ENCODE measurements around the gene UMPS.

Gene UMPS

DNA sequence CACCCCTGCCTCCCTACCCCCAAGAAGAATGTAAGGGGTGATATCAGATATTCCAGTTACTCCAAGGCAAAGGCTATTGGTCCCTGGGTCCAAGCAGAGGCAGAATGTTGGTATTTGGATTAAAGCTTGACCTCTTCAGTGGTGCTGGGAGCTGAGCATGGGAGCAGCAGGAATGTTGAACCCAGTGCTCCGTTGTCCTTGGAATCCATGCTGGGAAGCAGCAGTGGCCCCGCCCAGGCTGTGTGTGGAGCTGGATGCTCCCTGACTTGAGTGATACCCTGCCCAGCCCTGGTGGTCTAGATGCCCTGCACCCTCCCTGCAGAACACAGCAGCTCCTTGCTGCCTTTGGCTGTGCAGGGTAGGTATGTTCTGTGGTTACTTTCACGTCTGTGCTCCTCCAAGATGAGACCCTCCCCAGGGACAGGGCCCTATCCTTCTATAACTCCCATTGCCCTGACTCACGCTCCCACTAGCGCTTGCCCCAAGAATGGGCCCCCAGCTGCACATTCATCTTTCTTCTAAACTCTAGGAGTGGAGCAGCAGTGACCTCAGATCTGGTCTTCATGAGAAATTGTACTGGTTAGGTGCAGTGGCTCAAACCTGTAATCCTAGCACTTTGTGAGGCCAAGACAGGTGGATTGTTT is 35.1 kb downstream of the UMPS start:
- Histone ChIP-seq H3K36me3 (ENCODE audit: low read depth) (peaks cover 24% of the 10 kb centered on the region), H3K4me3 (ENCODE audit: severe bottlenecking) (no peak overlapping the region), H3K27me3 (ENCODE audit: insufficient read depth, poor library complexity, severe bottlenecking) (no peaks in the 10 kb centered on the region), H3K9me3 (ENCODE audit: severe bottlenecking) (no peaks in the 10 kb centered on the region), H3K27ac (ENCODE audit: poor library complexity, severe bottlenecking) (no peak overlapping the region), H3K4me1 (ENCODE audit: insufficient read depth, poor library complexity, severe bottlenecking) (no peaks in the 10 kb centered on the region)
- ATAC-seq (ENCODE audit: low read depth) (no peak), DNase-seq (ENCODE audit: low spot score) (no peak)
- no peak for TF ChIP-seq CTCF (IDR thresholded peaks at IDR 0.05; ENCODE audit: poor library complexity, severe bottlenecking)

DNA sequence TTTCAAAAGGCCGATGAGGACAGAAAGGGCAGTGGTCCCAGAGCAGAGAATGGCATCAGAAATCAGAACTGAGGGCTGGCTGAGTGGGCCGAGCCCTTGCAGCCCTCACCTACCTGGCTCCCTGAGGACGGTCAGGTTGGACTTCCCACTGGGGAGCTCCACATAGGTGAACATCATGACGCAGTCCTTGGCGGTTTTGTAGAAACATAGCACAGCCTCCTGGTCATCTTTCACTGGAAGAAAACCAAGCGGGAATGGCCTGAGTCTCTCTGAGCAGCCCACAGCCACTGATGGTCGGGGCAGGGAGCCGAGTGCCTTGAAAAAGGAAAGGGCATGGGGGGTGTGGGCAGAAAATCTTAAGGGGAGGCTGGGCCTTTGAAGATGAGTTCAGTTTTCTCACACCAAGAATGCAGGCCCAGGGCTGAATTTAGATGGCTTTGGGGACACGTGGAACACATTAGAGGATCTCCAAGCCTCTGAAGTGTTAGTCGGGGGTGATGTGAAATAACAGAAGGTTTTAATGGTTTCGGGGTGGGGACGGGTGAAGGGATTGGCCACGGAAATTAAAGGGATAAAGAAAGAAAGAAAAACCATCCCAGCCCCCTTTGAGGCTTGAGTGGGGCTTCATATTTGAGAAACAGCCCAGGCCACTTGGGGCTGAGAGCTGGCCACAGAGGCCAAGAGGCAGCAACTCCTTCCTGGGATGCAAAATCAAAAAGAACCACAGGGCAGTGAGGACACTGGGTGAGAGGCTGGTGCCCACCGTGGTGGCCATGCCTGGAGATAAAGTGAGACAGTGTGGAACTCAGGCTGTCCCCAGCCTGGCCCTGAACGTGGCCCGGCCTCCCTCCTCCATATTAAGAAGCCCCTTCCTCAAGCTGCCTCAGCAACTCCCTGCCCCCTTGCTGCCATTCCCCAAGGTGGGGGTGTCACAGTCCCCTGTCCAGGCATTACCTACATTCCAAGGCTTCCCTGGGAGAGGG is 36.2 kb downstream of the UMPS start:
- H3K9me3 ChIP-seq (ENCODE audit: severe bottlenecking) = no peaks in the 10 kb centered on the region
- H3K4me3 ChIP-seq (ENCODE audit: severe bottlenecking) = no peak overlapping the region
- no peak for DNase-seq (ENCODE audit: low spot score)
- H3K4me1 ChIP-seq (ENCODE audit: insufficient read depth, poor library complexity, severe bottlenecking) = no peaks in the 10 kb centered on the region
- no peak for ATAC-seq (ENCODE audit: low read depth)
- no peaks in the 10 kb centered on the region for H3K27me3 ChIP-seq (ENCODE audit: insufficient read depth, poor library complexity, severe bottlenecking)
- H3K36me3 ChIP-seq (ENCODE audit: low read depth) = peaks cover 24% of the 10 kb centered on the region
- no peak overlapping the region for H3K27ac ChIP-seq (ENCODE audit: poor library complexity, severe bottlenecking)
- no peak for TF ChIP-seq CTCF (IDR thresholded peaks at IDR 0.05; ENCODE audit: poor library complexity, severe bottlenecking)

DNA sequence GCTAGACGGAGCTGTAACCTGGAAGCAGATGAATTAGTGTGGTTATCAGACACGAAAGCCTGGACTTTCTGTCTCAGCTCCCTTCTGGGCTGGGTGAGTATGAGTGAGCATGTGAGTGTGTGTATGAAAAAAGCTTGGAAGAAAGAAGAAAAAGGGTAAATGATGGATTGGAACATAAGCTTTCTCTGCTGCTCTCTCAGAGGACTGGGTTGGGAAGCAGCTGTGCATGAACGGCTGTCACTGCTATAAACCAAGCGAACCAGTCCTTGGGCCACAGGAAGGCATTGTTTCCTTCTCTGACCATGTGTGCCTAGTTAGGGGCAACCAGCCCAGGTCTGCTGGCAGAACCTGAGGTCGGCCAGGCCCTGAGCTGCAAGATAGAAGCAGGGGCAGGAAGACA is 37.0 kb downstream of the UMPS start:
- Histone ChIP-seq H3K4me1 (ENCODE audit: insufficient read depth, poor library complexity, severe bottlenecking) (no peaks in the 10 kb centered on the region), H3K9me3 (ENCODE audit: severe bottlenecking) (no peaks in the 10 kb centered on the region), H3K4me3 (ENCODE audit: severe bottlenecking) (no peak overlapping the region), H3K36me3 (ENCODE audit: low read depth) (peaks cover 24% of the 10 kb centered on the region), H3K27me3 (ENCODE audit: insufficient read depth, poor library complexity, severe bottlenecking) (no peaks in the 10 kb centered on the region), H3K27ac (ENCODE audit: poor library complexity, severe bottlenecking) (no peak overlapping the region)
- TF ChIP-seq CTCF (IDR thresholded peaks at IDR 0.05; ENCODE audit: poor library complexity, severe bottlenecking) = no peak
- no peak for ATAC-seq (ENCODE audit: low read depth)
- no peak for DNase-seq (ENCODE audit: low spot score)

GRCh38 chr3:124767691-124768090 is 37.4 kb downstream of the UMPS start:
- ATAC-seq (ENCODE audit: low read depth) = no peak
- Histone ChIP-seq H3K27me3 (ENCODE audit: insufficient read depth, poor library complexity, severe bottlenecking) (no peaks in the 10 kb centered on the region), H3K4me3 (ENCODE audit: severe bottlenecking) (no peak overlapping the region), H3K9me3 (ENCODE audit: severe bottlenecking) (no peaks in the 10 kb centered on the region), H3K27ac (ENCODE audit: poor library complexity, severe bottlenecking) (no peak overlapping the region), H3K36me3 (ENCODE audit: low read depth) (peaks cover 24% of the 10 kb centered on the region), H3K4me1 (ENCODE audit: insufficient read depth, poor library complexity, severe bottlenecking) (no peaks in the 10 kb centered on the region)
- TF ChIP-seq CTCF (IDR thresholded peaks at IDR 0.05; ENCODE audit: poor library complexity, severe bottlenecking) = no peak
- no peak for DNase-seq (ENCODE audit: low spot score)
